Endothelial cell of umbilical vein (primary cell): ENCODE measurements around the gene YBX3. TPM values are rescaled to one million over a fixed set of nuclear protein-coding genes. Genes with fewer than 3 reads are reported as not detected.

Experiments
- BruUV-seq: library from RNA; stranded (reverse); fragments of 400-500 nt; replicated peaks from 2 replicates; lab custom pipeline; 2021; lab: Mats Ljungman, UMichigan
- CTCF ChIA-PET: fragments of 300-600, 350-600 bp; sonication (Branson Sonifier 250); formaldehyde crosslinking; loops from one replicate; lab custom pipeline; 2021; ENCODE audit warnings: antibody characterized with exemption, inconsistent platforms; lab: Charles Lee
- POLR2A ChIA-PET: fragments of 300-600, 350-600 bp; sonication (Branson Sonifier 250); formaldehyde crosslinking; loops from one replicate; lab custom pipeline; 2021; ENCODE audit warnings: antibody characterized with exemption, inconsistent platforms; lab: Charles Lee
- DNase-seq: peaks from one replicate; pipeline ENCODE4 v3.0.0-alpha.2; 2011; ENCODE audit warnings: low read depth, low spot score
- FAIRE-seq: peaks from 2 replicates; lab custom pipeline; 2011; peaks lifted over from hg19 to GRCh38; lab: Jason Lieb, UNC
- H2AFZ ChIP-seq: 2 replicates; pipeline ENCODE4 v1.6.0; 2012; ENCODE audit warnings: low read depth, low read length, control low read depth, inconsistent platforms
- H3K27ac ChIP-seq: 2 replicates; pipeline ENCODE4 v1.5.1; 2011; ENCODE audit warnings: low read depth, mild to moderate bottlenecking, control low read depth, low read length, moderate library complexity; ENCODE audit not compliant: insufficient read depth
- H3K27me3 ChIP-seq, 2 experiments: 2 replicates each; pipeline versions ENCODE4 v1.6.0 to v1.6.1; 2011; ENCODE audit warnings: low read length in 2 of 2, mixed read lengths in 1 of 2; ENCODE audit not compliant: control insufficient read depth in 2 of 2, insufficient read depth in 2 of 2
- H3K36me3 ChIP-seq, 2 experiments: 2 replicates in 1 of 2; 3 replicates in 1 of 2; pipeline ENCODE4 v1.5.1; 2011; ENCODE audit warnings: low read length in 2 of 2, mild to moderate bottlenecking in 1 of 2, moderate library complexity in 1 of 2; ENCODE audit not compliant: control insufficient read depth in 2 of 2, insufficient read depth in 2 of 2; ENCODE audit errors: extremely low read depth in 1 of 2
- H3K4me1 ChIP-seq: 3 replicates; pipeline ENCODE4 v1.5.1; 2011; ENCODE audit warnings: mild to moderate bottlenecking, low read length; ENCODE audit not compliant: control insufficient read depth, insufficient read depth; ENCODE audit errors: extremely low read depth
- H3K4me2 ChIP-seq: 2 replicates; pipeline ENCODE4 v1.6.1; 2011; ENCODE audit warnings: low read length, control low read depth, mixed read lengths; ENCODE audit not compliant: insufficient read depth
- H3K4me3 ChIP-seq, 3 experiments: fragments of 200-600 bp in 1 of 3; sonication (generic), shearing (Covaris generic) in 1 of 3; replicated peaks in 1 of 3; 2 replicates each; pipeline ENCODE4 v1.5.1; 2011 to 2016; ENCODE audit warnings: control low read depth in 3 of 3, low read length in 3 of 3, mild to moderate bottlenecking in 2 of 3, inconsistent platforms in 1 of 3, low read depth in 1 of 3, moderate library complexity in 1 of 3; ENCODE audit not compliant: insufficient read depth in 1 of 3
- H3K79me2 ChIP-seq: 2 replicates; pipeline ENCODE4 v1.6.0; 2012; ENCODE audit warnings: low read length, inconsistent platforms; ENCODE audit not compliant: control insufficient read depth, insufficient read depth
- H3K9ac ChIP-seq: replicated peaks from 2 replicates; pipeline ENCODE3; 2011; ENCODE audit warnings: low read length, control low read depth; ENCODE audit not compliant: insufficient read depth; ENCODE audit errors: extremely low read depth
- H3K9me1 ChIP-seq: replicated peaks from 3 replicates; pipeline ENCODE4 v1.6.0; 2011; ENCODE audit warnings: mild to moderate bottlenecking, low read length; ENCODE audit not compliant: control insufficient read depth, insufficient read depth; ENCODE audit errors: extremely low read depth
- H3K9me3 ChIP-seq: replicated peaks from 2 replicates; pipeline ENCODE4 v1.5.1; 2012; ENCODE audit warnings: low read length, inconsistent platforms; ENCODE audit not compliant: control insufficient read depth, insufficient read depth
- H4K20me1 ChIP-seq: replicated peaks from 2 replicates; pipeline ENCODE3; 2011; ENCODE audit warnings: mild to moderate bottlenecking, low read length; ENCODE audit not compliant: control insufficient read depth, insufficient read depth; ENCODE audit errors: extremely low read depth
- EZH2 ChIP-seq: IDR thresholded peaks from 2 replicates; pipeline ENCODE4 v1.6.1; 2012; ENCODE audit warnings: borderline replicate concordance, low read depth, mild to moderate bottlenecking, moderate library complexity, low read length, inconsistent platforms; ENCODE audit not compliant: severe bottlenecking
- FOS ChIP-seq: IDR thresholded peaks from 2 replicates; pipeline ENCODE4 v1.6.1; 2011; ENCODE audit warnings: mild to moderate bottlenecking, low read length, moderate library complexity, borderline replicate concordance; ENCODE audit not compliant: insufficient read depth
- GATA2 ChIP-seq: IDR thresholded peaks from 2 replicates; pipeline ENCODE4 v1.7.0; 2011; ENCODE audit warnings: low read depth, mild to moderate bottlenecking, moderate library complexity, mixed read lengths, low read length; ENCODE audit not compliant: insufficient read length, insufficient read depth
- JUN ChIP-seq: IDR thresholded peaks from 2 replicates; pipeline ENCODE4 v1.6.1; 2011; ENCODE audit warnings: borderline replicate concordance, low read depth; ENCODE audit not compliant: insufficient read length, insufficient read depth
- MYC ChIP-seq: IDR thresholded peaks from one replicate; pipeline ENCODE4 v1.6.1; 2011; ENCODE audit warnings: mild to moderate bottlenecking, low read depth, low read length
- POLR2A ChIP-seq: IDR thresholded peaks from 2 replicates; pipeline ENCODE4 v1.6.1; 2012; ENCODE audit warnings: low read depth, mild to moderate bottlenecking, control low read depth, low read length
- POLR2AphosphoS5 ChIP-seq: IDR thresholded peaks from 2 replicates; pipeline ENCODE4 v1.6.1; 2012; ENCODE audit warnings: low read depth, mild to moderate bottlenecking, control low read depth, low read length, moderate library complexity; ENCODE audit not compliant: insufficient read depth
- dilution Hi-C: fragments of 300-500 bp; cut with MboI; formaldehyde crosslinking; loops from one replicate; pipeline ENCODE4 v1.15.0; 2019; ENCODE audit warnings: low sequenced_read_pairs; ENCODE audit not compliant: extremely low pct_ligation_motif_present
- intact Hi-C: fragments of 100-400 bp; cut with micrococcal nuclease; formaldehyde crosslinking; loops from one replicate; pipeline ENCODE4 v1.10.0; 2022
- polyA plus RNA-seq, 4 experiments: library from polyadenylated mRNA; depleted of rRNA in 3 of 4; stranded (reverse) in 3 of 4; unstranded in 1 of 4; fragments of >200 nt; gene quantifications; 2 replicates each; pipeline versions ENCODE4 v1.2.1 to v1.2.3, GENCODE V29; 2011 to 2012; ENCODE audit warnings: missing spikeins in 1 of 4
- total RNA-seq: library from RNA; stranded (reverse); gene quantifications from 2 replicates; pipeline ENCODE4 v1.2.3, GENCODE V29; 2021
- TF ChIP-seq, protein P1 (sequence below), 2 donors: IDR thresholded peaks; 1 replicate in 1 of 2; 2 replicates in 1 of 2; pipeline ENCODE4 v1.5.1; 2011; ENCODE audit warnings: low read length in 2 of 2, mild to moderate bottlenecking in 2 of 2, moderate library complexity in 2 of 2, control low read depth in 1 of 2, inconsistent platforms in 1 of 2, low read depth in 1 of 2; ENCODE audit not compliant: insufficient read depth in 1 of 2; ENCODE audit errors: extremely low read depth in 1 of 2
- TF ChIP-seq, protein P2 (sequence below): IDR thresholded peaks from 2 replicates; pipeline ENCODE4 v1.6.1; 2011; ENCODE audit not compliant: insufficient read depth, insufficient read length

Gene YBX3
- total and polyA plus RNA-seq, 2 donors (not counting 3 experiments of a cell fraction or from before 2014, with no cell fraction given) = 137 to 441 TPM

DNA sequence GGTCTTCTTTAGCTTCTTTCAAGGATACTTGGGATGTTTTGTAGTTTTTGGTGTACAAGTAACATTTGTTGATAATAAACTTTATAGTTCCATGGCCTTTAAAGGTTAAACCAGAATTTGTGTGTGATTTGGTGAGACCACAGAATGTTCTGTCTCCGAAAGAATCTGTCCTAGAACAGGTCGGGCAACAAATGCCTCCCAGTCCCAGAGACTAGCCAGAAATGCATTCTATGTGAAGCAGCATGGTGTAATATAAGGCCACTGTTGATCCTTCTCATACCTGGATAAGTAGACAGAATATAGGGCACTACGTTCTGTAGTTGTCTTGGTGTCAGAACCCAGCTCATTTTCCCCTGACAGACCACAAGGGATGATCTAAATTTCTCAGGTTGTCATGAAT, 59.3 kb downstream of the YBX3 start:
- no peak overlapping the region for H3K4me3 ChIP-seq
- H3K79me2 ChIP-seq = peaks cover 67% of the 10 kb centered on the region
- H3K36me3 ChIP-seq = no peaks in the 10 kb centered on the region
- no peak for FAIRE-seq
- no peaks in the 10 kb centered on the region for H3K9me3 ChIP-seq
- ChIA-PET CTCF (no interaction called here), POLR2A (no interaction called here)
- peaks cover 19% of the 10 kb centered on the region for H3K4me1 ChIP-seq
- no TSS peak for BruUV-seq
- no peaks in the 10 kb centered on the region for H3K9me1 ChIP-seq
- TF ChIP-seq FOS (no peak), MYC (no peak), POLR2A (no peak), POLR2AphosphoS5 (no peak), JUN (no peak), EZH2 (no peak), GATA2 (no peak)
- TF ChIP-seq, protein P1, sequence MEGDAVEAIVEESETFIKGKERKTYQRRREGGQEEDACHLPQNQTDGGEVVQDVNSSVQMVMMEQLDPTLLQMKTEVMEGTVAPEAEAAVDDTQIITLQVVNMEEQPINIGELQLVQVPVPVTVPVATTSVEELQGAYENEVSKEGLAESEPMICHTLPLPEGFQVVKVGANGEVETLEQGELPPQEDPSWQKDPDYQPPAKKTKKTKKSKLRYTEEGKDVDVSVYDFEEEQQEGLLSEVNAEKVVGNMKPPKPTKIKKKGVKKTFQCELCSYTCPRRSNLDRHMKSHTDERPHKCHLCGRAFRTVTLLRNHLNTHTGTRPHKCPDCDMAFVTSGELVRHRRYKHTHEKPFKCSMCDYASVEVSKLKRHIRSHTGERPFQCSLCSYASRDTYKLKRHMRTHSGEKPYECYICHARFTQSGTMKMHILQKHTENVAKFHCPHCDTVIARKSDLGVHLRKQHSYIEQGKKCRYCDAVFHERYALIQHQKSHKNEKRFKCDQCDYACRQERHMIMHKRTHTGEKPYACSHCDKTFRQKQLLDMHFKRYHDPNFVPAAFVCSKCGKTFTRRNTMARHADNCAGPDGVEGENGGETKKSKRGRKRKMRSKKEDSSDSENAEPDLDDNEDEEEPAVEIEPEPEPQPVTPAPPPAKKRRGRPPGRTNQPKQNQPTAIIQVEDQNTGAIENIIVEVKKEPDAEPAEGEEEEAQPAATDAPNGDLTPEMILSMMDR (IDR thresholded peaks at IDR 0.05; ENCODE audit: extremely low read depth in 1 of 2, insufficient read depth in 1 of 2, low read depth in 1 of 2, low read length in 2 of 2) = no peak
- TF ChIP-seq, protein P2, sequence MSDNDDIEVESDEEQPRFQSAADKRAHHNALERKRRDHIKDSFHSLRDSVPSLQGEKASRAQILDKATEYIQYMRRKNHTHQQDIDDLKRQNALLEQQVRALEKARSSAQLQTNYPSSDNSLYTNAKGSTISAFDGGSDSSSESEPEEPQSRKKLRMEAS = no peak
- no peaks in the 10 kb centered on the region for H4K20me1 ChIP-seq
- H3K4me2 ChIP-seq = no peak overlapping the region
- H3K27me3 ChIP-seq = no peaks in the 10 kb centered on the region
- no peak overlapping the region for H2AFZ ChIP-seq
- intact Hi-C loops (no loop called here), dilution Hi-C loops (no loop called here)
- DNase-seq = no peak
- no peak overlapping the region for H3K27ac ChIP-seq
- H3K9ac ChIP-seq = no peak overlapping the region
